Inferior parietal cortex (tissue), 1 donor: Measurements from ENCODE around the gene CPLANE1.
"Not testable (repeated sequence)": the region's sequence is repeated elsewhere in the genome, so short reads cannot be mapped to it uniquely, and the experiment has no call there.

Experiments
- DNase-seq: peaks from one replicate; pipeline ENCODE4 v3.0.0-alpha.2; 2016; ENCODE audit errors: extremely low spot score

Gene CPLANE1

DNA sequence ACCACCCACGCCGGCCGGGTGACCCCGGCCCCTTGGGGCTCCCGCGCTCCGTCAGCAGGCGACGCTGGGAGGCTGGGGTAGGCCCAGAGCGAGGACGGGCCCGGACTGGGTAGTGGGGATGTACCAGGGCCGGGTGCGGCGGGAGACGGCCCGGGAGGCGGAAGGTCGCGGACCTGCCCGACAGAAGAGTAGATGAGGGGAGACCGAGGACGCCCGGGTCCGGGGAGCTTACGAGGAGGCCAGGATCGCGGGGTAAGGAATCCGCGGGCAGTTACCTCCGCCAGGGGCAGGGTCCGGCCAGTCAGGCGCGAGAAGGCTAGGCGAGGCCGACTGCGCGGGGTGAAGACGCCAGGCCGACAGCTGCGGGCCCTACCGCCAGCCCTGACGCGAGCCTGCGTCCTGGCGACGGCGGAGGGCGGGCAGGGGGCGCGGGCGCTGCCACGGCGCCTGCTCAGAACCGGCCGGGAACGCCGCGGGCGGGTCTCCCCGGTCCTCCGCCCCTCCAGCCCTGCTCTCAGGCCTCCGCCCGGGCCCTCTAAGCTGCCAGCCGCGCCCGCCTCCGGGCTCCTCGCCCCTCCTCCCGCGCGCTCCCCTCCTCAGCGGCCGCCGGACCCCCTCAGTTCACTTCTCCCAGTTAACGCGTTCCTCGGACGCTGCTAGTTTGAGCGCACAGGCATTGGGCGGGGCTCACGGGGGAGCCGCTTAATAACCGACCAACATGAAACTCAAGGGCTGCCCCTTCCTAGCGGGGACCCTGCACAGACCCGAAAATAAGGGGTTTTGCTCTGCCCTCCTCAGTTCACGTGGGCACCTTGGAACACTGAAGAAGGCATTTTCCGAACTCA is at the start of gene CPLANE1:
Gene CPLANE1 (minus strand): TSS at position 407 of the 845 bp plus-strand sequence. CDS start 1,678 bp downstream, outside the sequence.
- peak; percentile 72 for DNase-seq

DNA sequence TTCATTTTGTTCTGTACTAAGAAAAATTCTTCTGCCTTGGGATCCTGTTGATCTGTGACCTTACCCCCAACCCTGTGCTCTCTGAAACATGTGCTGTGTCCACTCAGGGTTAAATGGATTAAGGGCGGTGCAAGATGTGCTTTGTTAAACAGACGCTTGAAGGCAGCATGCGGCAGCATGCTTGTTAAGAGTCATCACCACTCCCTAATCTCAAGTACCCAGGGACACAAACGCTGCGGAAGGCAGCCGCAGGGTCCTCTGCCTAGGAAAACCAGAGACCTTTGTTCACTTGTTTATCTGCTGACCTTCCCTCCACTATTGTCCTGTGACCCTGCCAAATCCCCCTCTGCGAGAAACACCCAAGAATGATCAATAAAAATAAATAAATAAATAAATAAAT is 47.1 kb upstream of the CPLANE1 start:
- DNase-seq, result not testable (repeated sequence)

DNA sequence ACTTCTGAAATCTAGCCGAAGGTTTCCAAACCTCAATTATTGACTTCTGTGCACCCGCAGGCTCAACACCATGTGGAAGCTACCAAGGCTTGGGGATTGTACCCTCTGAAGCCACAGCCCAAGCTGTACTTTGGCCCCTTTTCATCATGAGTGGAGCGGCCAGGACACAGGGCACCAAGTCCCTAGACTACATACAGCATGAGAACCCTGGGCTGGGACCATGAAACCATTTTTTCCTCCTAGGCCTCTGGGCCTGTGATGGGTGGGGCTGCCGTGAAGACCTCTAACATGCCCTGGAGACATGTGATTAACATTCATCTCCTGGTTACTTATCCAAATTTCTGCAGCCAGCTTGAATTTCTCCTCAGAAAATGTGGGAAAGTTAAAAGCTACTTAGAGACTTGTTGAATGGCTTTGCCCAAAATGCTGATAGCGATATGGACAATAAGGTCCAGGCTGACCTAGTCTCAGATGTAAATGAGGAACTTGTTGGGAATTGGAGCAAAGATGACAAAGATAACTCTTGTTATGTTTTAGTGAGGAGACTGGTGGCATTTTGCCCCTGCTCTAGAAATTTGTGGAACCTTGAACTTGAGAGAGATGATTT is 34.1 kb upstream of the CPLANE1 start:
- no peak for DNase-seq

DNA sequence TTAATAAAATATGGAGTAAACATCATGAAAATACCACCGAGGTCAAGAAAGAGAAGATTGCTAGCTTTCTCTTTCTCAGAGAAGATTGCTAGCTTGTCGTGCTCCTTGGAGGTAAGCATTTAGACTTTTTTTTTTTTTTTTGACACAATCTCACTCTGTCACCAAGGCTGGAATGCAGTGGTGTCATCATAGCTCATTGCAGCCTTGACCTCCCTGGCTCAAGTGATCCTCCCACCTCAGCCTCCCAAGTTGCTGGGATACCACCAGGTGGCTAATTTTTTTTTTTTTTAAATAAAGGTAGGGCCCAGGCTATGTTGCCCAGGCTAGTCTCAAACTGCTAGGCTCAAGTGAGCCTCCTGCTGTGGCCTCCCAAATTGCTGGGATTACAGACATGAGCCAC is 26.3 kb upstream of the CPLANE1 start:
- DNase-seq, result no peak

DNA sequence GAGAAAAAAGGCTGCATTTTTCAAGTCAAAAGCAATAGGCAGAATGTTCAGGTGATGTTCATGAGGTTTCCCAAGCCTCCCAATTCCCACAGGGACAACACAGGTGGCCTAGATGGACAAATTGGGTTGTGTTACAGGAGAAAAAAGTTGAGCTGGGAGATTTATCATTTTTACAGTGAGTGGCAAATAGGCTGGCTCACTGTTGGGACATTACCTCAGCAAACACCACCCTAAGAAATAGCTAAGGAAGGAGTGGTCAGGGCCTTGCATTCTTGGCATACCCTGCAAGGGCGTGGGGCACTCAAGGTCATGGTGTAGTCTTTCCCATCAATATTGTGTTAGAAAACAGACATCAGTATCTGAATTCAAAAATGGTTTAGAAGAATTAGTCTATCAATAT is 23.3 kb upstream of the CPLANE1 start:
- no peak for DNase-seq

DNA sequence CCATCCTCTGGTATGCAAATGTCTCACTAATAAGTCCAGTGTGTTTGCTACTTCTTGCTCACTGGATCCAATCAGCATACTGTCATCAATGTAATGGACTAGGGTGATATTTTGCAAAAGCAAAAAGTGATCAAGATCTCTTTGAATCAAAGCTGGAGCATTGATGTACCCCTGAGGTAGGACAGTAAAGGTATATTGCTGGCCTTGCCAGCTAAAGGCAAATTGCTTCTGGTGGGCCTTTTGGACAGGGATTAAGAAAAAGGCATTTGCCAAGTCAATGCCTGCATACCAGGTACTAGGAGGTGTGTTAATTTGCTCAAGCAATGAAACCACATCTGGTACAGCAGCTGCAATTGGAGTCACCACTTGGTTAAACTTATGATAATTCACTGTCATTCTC is 18.9 kb upstream of the CPLANE1 start:
- DNase-seq, result not testable (repeated sequence)

DNA sequence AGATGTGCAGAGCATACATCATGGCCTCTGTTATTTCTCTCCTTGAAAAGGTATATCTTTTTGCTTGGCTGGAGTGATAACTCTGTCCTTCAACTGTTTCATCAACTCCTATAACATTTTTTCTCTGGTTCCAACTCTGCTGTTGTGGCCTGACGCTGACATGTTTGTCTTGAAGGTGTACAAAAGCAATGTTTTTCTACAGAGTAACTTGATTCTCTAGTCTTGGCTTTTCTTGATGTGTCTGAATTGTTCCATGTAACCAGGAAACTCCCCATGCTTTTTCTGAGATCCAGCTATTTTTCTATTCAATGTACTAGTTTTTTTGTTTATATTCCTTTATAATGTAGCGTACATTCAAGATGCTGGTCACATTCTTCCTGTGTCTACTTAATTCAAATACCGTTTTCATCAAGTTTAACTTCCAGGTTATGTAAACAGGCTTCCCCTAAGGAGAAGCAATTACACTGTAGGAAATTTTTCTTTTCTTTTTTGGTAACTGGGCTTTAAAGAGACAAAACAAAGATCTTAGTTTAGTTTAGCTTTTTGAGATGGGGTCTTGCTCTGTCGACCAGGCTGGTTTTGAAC is 6.7 kb upstream of the CPLANE1 start:
- DNase-seq, result no peak

DNA sequence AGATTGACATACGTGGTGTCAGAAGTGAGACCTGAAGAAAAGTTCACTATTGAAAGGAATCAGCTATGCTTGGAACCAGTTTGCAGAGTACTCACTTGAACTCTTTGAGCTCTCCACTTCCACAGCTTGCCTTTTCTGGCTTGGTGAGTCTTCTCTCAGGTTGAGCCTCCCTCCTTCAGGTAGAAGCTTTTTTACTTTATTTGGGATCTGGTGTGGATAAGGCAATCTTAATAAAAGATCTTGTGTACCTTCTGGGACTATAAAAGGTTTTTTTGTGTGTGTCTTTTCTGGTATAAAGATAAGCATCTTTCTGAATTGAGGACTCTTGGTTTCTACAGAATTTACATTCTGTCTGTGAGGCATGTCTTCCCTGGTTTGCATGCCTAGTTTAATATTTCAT is 5.4 kb upstream of the CPLANE1 start:
- no peak for DNase-seq

DNA sequence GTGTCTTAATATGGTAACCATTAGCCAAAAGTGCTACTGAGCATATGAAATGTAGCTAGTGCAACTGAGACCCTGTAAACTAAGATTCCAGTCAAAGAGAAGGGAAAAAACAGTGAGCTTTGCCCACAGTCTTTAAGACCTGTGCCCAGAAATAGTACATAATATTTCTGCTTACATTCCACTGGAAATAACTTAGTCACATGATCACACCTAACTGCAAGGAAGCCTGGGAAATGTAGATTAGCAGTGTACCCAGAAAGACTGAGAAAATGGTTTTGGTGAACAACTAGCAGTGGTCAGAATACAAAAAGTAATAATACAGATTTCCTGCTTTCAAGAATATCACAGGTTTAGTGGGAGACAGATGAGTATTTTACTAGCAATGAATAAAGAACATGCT is 2.5 kb upstream of the CPLANE1 start:
- DNase-seq, result no peak

DNA sequence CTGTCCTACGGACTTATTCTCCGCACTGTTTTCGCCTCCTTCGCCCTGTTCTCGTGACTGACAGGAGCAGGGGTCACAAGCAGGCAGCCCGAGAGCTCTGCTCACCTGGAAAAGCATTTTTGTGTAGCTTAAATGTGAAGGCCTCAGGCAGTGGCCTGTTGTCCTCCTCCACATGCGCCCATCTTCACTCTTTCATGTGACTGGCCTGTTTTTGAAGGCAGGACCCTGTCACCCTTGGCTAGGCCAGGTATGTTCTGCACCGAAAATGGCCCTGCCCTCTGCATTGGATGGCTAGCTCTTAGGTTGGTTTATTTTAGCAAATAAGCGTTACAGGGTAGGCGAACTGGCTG is 614 bp upstream of the CPLANE1 start:
- DNase-seq, result no peak

DNA sequence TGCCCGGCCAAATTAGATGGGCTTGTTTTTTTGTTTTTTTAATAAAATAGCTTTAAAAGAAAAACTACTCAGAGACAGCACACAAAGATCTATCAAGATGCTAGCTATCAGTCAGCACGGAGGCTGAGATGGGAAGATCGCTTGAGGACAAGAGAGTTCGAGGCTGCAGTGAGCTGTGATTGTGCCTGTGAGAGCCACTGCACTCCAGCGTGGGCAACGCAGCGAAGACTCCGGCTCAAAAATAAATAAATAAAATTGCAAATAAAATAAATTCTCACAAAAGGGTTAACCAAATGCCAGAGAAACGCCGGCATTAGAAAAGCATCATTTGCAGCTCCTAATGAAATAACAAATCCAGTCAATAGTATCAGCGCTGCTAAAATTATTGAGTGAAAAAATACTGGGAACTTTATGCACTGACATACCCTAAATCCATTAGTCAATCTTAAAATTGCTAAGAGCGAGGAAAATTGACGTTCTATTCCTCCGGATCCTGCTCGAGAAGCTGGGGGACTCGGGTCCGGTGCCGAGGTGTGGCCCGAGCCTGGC is 681 bp downstream of the CPLANE1 start:
- DNase-seq, result peak; percentile 22

DNA sequence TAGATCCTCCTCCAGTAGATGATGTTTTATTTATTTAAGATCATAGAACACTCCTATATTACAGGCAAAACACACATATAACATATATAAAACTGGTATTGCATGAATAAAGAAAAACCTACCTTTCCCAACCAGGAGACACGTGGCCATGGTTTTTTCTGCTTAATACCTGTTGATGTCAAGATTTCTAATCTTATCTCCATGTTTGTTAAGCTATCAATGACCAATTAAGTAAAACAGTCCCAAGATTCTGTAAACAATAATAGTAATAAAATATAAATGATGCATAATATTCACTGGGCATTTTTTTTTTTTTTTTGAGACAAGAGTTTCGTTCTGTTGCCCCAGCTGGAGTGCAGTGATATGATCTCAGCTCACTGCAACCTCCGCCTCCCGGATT is 1.7 kb downstream of the CPLANE1 start:
- DNase-seq, result no peak

DNA sequence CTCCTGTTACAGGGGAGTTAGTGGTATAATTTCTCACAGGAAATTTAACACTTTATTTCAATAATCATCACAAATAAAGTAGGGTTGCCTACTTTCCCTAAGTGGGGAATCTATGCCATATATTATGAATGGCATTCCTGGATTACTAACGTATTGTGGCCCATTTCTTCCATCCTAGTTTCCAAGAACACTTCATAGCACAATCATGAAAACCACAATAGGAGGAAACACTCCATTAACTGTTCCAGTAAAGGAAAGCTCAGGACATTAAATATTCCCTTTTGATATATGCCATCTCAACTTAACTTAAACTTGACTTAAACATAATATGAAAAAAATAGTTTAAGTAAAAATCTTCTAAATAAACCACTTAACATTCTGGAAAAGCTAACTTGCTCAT is 2.1 kb downstream of the CPLANE1 start:
- no peak for DNase-seq

DNA sequence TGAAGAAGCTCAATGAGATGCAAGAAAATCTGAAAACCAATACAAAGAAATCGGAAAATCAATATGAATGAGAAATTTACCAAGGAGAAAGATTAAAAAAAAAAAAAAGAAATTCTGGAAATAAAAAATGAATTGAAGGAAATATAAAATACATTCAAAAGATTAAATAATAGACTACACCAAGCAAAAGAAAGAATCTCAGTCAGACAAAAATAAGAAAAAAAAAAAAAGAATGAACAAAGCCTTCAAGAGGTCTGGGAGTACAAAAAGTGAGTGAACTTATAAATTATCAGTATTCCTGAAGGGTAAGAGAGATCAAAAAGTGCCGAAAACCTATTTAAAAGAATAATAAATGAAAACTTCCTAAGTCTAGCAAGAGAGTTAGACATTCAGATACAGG is 14.9 kb downstream of the CPLANE1 start:
- no peak for DNase-seq

DNA sequence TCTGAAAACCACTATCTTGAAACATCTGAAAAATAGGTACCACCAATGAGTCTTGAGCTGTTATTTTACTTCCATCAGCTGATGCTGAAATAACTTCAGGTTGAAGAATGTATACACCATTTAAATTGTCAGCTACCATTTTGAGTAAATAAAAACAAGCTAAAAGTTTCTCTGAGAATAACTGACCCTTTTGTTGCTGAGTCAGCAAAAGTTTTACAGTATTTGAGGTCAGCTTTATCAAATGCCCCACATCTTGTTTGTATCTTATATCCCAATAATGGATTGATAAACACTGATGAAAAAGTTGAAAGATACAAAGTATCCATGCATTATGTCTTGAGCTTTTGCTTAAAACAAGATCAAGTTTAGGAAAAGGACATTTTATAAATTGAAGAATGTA is 22.8 kb downstream of the CPLANE1 start:
- DNase-seq, result no peak

DNA sequence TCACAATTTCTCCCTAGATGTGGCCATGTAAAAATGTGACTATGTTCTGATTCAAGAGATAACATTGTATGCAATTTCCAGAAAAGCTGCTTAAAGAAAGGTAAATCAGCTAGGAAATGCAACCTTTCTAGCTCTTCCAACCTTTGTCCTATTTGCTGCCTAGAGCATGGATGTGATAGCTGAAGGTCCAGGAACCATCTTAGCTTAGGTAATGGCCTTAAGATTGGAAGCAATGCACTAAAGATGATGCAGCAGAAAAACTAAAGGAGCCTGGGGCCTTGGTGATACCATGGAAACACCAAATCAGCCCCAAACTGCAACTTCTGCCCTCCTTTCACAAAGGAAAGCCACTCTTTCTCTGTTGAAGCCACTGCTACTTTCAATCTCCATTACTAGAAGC is 27.0 kb downstream of the CPLANE1 start:
- DNase-seq, result no peak

DNA sequence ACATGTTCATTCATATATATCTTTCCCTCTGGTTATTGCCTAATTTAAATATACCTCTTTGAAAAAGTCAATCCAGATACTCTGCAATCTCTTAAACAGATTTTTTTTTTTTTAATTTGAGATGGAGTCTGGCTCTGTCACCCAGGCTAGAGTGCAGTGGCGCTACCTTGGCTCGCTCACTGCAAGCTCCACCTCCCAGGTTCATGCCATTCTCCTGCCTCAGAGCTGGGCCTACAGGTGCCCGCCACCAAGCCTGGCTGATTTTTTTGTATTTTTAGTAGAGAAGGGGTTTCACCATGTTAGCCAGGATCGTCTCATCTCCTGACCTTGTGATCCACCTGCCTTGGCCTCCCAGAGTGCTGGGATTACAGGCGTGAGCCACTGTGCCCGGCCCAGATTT is 28.8 kb downstream of the CPLANE1 start:
- DNase-seq, result not testable (repeated sequence)

DNA sequence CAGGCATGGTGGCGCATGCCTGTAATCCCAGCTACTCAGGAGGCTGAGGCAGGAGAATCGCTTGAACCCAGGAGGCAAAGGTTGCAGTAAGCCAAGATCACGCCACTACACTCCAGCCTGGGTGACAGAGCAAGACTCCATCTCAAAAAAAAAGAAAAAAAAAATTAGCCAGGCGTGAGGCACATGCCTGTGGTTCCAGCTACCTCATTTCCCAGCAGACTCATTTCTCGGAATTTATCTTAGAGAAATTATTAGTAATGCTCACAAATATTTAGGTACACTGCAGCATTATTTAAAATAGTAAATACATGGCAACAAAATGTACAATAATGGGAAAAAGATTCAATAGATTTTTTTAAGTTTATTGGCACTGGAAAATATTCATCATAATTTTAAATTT is 29.8 kb downstream of the CPLANE1 start:
- DNase-seq, result not testable (repeated sequence)

DNA sequence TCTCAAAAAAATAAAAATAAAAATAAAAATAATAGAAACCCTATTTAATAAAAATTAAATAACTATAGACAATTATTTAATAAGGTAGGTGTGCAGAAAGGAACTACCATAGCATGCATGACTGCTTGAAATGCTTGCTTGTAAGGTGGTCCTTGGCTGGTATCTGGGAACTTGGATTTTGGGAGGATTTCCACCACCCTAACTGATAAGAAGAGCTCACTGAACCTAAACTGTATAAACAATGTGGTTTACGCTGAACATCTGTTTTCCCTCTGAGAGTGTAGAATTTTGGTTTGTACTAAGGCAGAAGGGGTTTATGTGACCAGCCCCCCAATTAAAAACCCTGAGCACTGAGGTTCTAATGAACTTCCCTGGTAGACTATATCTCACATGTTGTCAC is 31.2 kb downstream of the CPLANE1 start:
- no peak for DNase-seq

DNA sequence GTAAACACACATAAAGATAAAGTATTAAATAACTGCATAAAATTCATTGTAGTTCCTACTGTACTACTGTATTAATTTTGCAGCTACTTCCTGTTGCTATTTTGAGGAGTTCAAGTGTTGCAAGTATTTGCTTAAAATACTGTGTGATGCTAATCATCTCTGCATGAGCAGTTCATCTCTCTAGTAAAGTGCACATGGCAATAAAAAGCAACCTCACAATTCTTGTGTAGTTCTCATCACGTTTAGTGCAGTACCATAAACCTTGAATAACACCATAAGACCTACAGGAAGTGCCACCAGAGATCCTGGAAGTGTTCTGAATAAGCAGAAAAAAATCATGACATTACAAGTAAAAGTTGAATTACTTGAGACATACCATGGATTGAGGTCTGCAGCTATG is 34.6 kb downstream of the CPLANE1 start:
- DNase-seq, result no peak

DNA sequence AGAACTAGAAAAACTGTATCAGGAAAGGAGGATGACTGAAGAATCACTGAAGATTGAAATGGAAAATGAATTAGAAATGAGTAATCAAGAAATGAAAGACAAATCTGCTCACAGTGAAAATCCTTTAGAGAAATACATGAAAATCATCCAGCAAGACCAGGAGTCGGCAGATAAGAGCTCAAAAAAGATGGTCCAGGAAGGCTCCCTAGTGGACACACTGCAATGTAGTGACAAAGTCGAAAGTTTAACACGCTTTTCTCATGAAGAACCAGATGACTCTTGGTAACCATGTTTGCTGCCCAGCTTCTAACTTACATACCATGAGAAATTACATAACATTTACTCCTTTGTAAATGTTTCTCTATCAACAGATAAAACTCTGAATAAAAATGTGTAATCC is 37.1 kb downstream of the CPLANE1 start:
- peak; percentile 13 for DNase-seq

DNA sequence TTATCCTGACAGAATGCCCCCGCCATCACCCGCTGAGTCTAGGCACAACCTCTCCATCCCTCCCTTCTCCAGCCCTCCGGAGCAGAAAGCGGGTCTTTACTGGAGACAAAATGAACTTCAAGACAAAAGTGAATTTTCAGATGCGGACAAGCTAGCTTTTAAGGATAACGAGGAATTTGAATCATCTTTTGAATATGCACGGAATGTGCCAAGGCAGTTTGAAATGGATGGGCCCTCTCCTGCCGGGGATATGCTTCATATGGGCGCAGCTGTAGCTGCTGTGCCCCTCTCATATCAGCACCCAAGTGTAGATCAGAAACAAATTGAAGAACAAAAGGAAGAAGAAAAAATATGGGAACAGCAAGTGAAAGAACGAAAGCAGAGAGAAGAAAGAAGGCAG is 37.5 kb downstream of the CPLANE1 start:
- no peak for DNase-seq
